ENCODE data around the gene TBC1D19. TPM values are rescaled to one million over a fixed set of nuclear protein-coding genes. Genes with fewer than 3 reads are reported as not detected.

TBC1D19 gene
- total and polyA plus RNA-seq, 2 donors (not counting 1 experiment from before 2014, with no cell fraction given), result 1.8 to 11.0 TPM

DNA sequence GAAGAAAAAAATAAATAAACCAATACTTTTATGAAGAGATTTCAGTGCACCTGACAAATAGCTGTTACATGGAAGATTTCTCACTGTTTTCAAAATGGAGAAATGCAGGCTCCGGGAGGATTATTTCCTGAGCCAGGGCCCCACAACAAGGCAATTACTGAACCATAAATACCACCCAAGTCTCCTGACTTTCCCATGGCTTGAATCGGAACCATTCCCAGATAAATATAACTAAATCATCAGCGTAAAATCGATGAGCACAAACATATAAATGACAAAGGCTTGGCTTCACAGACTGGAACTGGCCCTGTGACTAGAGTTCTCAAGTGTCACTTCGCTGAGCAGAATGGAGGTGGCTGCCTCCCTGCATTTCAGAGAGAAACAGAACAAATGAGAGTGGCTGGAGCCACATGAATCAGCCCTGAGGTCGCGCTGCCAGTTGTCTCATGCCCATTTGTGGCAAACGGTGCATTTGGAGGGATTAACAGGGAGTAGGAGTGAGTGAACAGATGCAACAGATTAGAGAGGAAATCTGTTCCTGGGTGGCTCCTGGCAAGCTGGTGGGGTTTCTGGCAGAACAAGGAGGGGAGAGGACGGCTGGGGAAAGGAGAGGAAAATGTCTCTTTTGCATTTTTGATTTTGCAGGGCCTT is 219.5 kb downstream of the TBC1D19 start:
- intact Hi-C loops (cut with micrococcal nuclease), result no loop called here
- peaks cover 0 to 11% (median 0%) of the 10 kb centered on the region in 4 experiments for H3K27me3 ChIP-seq (replicated peaks in 1 of 4; ENCODE audit: control extremely low read depth in 1 of 4, control insufficient read depth in 3 of 4, insufficient read depth in 4 of 4, low read length in 3 of 4)
- no peaks in the 10 kb centered on the region for H4K20me1 ChIP-seq (ENCODE audit: control insufficient read depth, insufficient read depth, low read length, poor library complexity, severe bottlenecking)
- no peak for ATAC-seq (ENCODE audit: low read depth)
- H3K4me1 ChIP-seq (ENCODE audit: control insufficient read depth in 2 of 2, insufficient read depth in 2 of 2, low read length in 2 of 2), result peaks cover 20 to 21% of the 10 kb centered on the region in 2 donors
- ChIA-PET POLR2A (no interaction called here), CTCF (no interaction called here)
- Mint-ChIP-seq H3K4me3 (no peak overlapping the region), H3K27me3 (peaks cover 5% of the 10 kb centered on the region), H3K9me3 (ENCODE audit: insufficient read depth) (peaks cover 3% of the 10 kb centered on the region), H3K4me1 (peaks cover 28% of the 10 kb centered on the region), H3K27ac (no peak overlapping the region)
- WGBS (ENCODE audit: insufficient coverage), result 87% methylated on average over 9 of the region's 9 CpGs
- no peaks in the 10 kb centered on the region for H3K36me3 ChIP-seq (replicated peaks in 1 of 2; ENCODE audit: control extremely low read depth in 1 of 2, control insufficient read depth in 1 of 2, extremely low read depth in 1 of 2, insufficient read depth in 2 of 2, low read length in 1 of 2)
- H3K4me3 ChIP-seq (ENCODE audit: control extremely low read depth in 1 of 5, extremely low read depth in 1 of 5, insufficient read depth in 1 of 5, low read depth in 2 of 5, low read length in 4 of 5), result no peak overlapping the region
- no peak overlapping the region for H3K4me2 ChIP-seq (replicated peaks; ENCODE audit: low read depth, low read length, poor library complexity, severe bottlenecking)
- H3K79me2 ChIP-seq (ENCODE audit: control insufficient read depth, insufficient read depth, low read length), result no peaks in the 10 kb centered on the region
- H3K9ac ChIP-seq (ENCODE audit: low read length), result no peak overlapping the region
- H3K27ac ChIP-seq (ENCODE audit: low read length in 2 of 2), result no peak overlapping the region
- H3K9me3 ChIP-seq (ENCODE audit: control extremely low read depth in 1 of 3, control insufficient read depth in 2 of 3, insufficient read depth in 1 of 3, low read length in 2 of 3), result peaks cover under 1 to 6% (median under 1%) of the 10 kb centered on the region in 3 donors
- no peak for DNase-seq
- no peak for TF ChIP-seq EZH2 (IDR thresholded peaks at IDR 0.05; ENCODE audit: borderline replicate concordance, insufficient read depth, low read depth, low read length, poor library complexity, severe bottlenecking)
- TF ChIP-seq, protein P1, sequence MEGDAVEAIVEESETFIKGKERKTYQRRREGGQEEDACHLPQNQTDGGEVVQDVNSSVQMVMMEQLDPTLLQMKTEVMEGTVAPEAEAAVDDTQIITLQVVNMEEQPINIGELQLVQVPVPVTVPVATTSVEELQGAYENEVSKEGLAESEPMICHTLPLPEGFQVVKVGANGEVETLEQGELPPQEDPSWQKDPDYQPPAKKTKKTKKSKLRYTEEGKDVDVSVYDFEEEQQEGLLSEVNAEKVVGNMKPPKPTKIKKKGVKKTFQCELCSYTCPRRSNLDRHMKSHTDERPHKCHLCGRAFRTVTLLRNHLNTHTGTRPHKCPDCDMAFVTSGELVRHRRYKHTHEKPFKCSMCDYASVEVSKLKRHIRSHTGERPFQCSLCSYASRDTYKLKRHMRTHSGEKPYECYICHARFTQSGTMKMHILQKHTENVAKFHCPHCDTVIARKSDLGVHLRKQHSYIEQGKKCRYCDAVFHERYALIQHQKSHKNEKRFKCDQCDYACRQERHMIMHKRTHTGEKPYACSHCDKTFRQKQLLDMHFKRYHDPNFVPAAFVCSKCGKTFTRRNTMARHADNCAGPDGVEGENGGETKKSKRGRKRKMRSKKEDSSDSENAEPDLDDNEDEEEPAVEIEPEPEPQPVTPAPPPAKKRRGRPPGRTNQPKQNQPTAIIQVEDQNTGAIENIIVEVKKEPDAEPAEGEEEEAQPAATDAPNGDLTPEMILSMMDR (IDR thresholded peaks at IDR 0.05), result no peak
- no peak overlapping the region for H2AFZ ChIP-seq (ENCODE audit: insufficient read depth, low read depth, low read length, poor library complexity, severe bottlenecking)

GRCh38 chr4:26804451-26804850 is 220.6 kb downstream of the TBC1D19 start:
- H3K27ac Mint-ChIP-seq, result no peak overlapping the region
- Histone ChIP-seq H3K4me3 (ENCODE audit: control extremely low read depth in 1 of 5, extremely low read depth in 1 of 5, insufficient read depth in 1 of 5, low read depth in 2 of 5, low read length in 4 of 5) (no peak overlapping the region), H2AFZ (ENCODE audit: insufficient read depth, low read depth, low read length, poor library complexity, severe bottlenecking) (no peak overlapping the region), H3K4me1 (ENCODE audit: control insufficient read depth in 2 of 2, insufficient read depth in 2 of 2, low read length in 2 of 2) (peaks cover 24 to 26% of the 10 kb centered on the region in 2 donors), H3K9ac (ENCODE audit: low read length) (no peak overlapping the region), H3K27me3 (replicated peaks in 1 of 4; ENCODE audit: control extremely low read depth in 1 of 4, control insufficient read depth in 3 of 4, insufficient read depth in 4 of 4, low read length in 3 of 4) (peaks cover 0 to 19% (median 0%) of the 10 kb centered on the region in 4 experiments), H3K27ac (ENCODE audit: low read length in 2 of 2) (no peak overlapping the region), H3K9me3 (ENCODE audit: control extremely low read depth in 1 of 3, control insufficient read depth in 2 of 3, insufficient read depth in 1 of 3, low read length in 2 of 3) (peaks cover 0 to 6% (median 0%) of the 10 kb centered on the region in 3 donors), H4K20me1 (ENCODE audit: control insufficient read depth, insufficient read depth, low read length, poor library complexity, severe bottlenecking) (no peaks in the 10 kb centered on the region), H3K4me2 (replicated peaks; ENCODE audit: low read depth, low read length, poor library complexity, severe bottlenecking) (no peak overlapping the region), H3K79me2 (ENCODE audit: control insufficient read depth, insufficient read depth, low read length) (no peaks in the 10 kb centered on the region), H3K36me3 (replicated peaks in 1 of 2; ENCODE audit: control extremely low read depth in 1 of 2, control insufficient read depth in 1 of 2, extremely low read depth in 1 of 2, insufficient read depth in 2 of 2, low read length in 1 of 2) (no peaks in the 10 kb centered on the region)
- H3K9me3 Mint-ChIP-seq (ENCODE audit: insufficient read depth), result peaks cover 3% of the 10 kb centered on the region
- DNase-seq, result no peak
- no peak for TF ChIP-seq EZH2 (IDR thresholded peaks at IDR 0.05; ENCODE audit: borderline replicate concordance, insufficient read depth, low read depth, low read length, poor library complexity, severe bottlenecking)
- ChIA-PET CTCF (no interaction called here), POLR2A (no interaction called here)
- ATAC-seq (ENCODE audit: low read depth), result no peak
- intact Hi-C loops (cut with micrococcal nuclease), result no loop called here
- H3K4me3 Mint-ChIP-seq, result no peak overlapping the region
- 97% methylated on average over 23 of the region's 26 CpGs for WGBS (ENCODE audit: insufficient coverage)
- H3K27me3 Mint-ChIP-seq, result peaks cover 5% of the 10 kb centered on the region
- peaks cover 36% of the 10 kb centered on the region for H3K4me1 Mint-ChIP-seq
